H1 (cell line): ENCODE measurements around the gene TBCD. TPM values are rescaled to one million over a fixed set of nuclear protein-coding genes. Genes with fewer than 3 reads are reported as not detected.

Experiments
- CTCF ChIA-PET: fragments of 300-600 bp; sonication (Branson Sonifier 250); formaldehyde crosslinking; loops from one replicate; lab custom pipeline; 2021; ENCODE audit not compliant: partially characterized antibody; lab: Charles Lee
- POLR2A ChIA-PET: fragments of 300-600 bp; sonication (Branson Sonifier 250); formaldehyde crosslinking; loops from one replicate; lab custom pipeline; 2021; ENCODE audit warnings: inconsistent platforms; ENCODE audit not compliant: partially characterized antibody; lab: Charles Lee
- DNase-seq, 2 experiments: peaks; one replicate each; pipeline versions ENCODE4 v3.0.0 to v3.0.0-alpha.2; 2010 to 2022; ENCODE audit warnings: low spot score in 2 of 2, low read depth in 1 of 2, mixed read lengths in 1 of 2
- FAIRE-seq: peaks from 2 replicates; lab custom pipeline; 2011; peaks lifted over from hg19 to GRCh38; lab: Jason Lieb, UNC
- H2AFZ ChIP-seq: 2 replicates; pipeline ENCODE4 v1.8.1; 2012; ENCODE audit warnings: low read length, inconsistent platforms
- H2AK5ac ChIP-seq: 2 replicates; pipeline ENCODE4 v1.6.1; 2013; ENCODE audit warnings: low read depth, low read length
- H2BK120ac ChIP-seq: replicated peaks from 2 replicates; pipeline ENCODE3; 2013; ENCODE audit warnings: low read depth, low read length, inconsistent platforms
- H2BK12ac ChIP-seq: 2 replicates; pipeline ENCODE4 v1.6.1; 2013; ENCODE audit warnings: low read depth, low read length
- H2BK15ac ChIP-seq: 2 replicates; pipeline ENCODE4 v1.6.1; 2013; ENCODE audit warnings: low read length
- H2BK20ac ChIP-seq: 2 replicates; pipeline ENCODE4 v1.6.1; 2013; ENCODE audit warnings: low read length
- H2BK5ac ChIP-seq: 2 replicates; pipeline ENCODE4 v1.6.1; 2013; ENCODE audit warnings: low read depth, low read length
- H3K14ac ChIP-seq: 2 replicates; pipeline ENCODE4 v1.6.1; 2013; ENCODE audit warnings: inconsistent platforms; ENCODE audit not compliant: insufficient read length
- H3K18ac ChIP-seq: 2 replicates; pipeline ENCODE4 v1.6.1; 2013; ENCODE audit warnings: low read length; ENCODE audit errors: extremely low read depth
- H3K23ac ChIP-seq: 2 replicates; pipeline ENCODE4 v1.6.1; 2013; ENCODE audit warnings: inconsistent platforms; ENCODE audit not compliant: insufficient read length
- H3K23me2 ChIP-seq: 2 replicates; pipeline ENCODE4 v1.6.1; 2013; ENCODE audit warnings: low read depth, low read length
- H3K27ac ChIP-seq: 2 replicates; pipeline ENCODE4 v1.6.1; 2011; ENCODE audit warnings: low read depth, low read length, inconsistent platforms
- H3K27me3 ChIP-seq, 4 experiments: replicated peaks in 1 of 4; 1 replicate in 1 of 4; 2 replicates in 3 of 4; pipeline versions ENCODE4 v1.6.1 to v1.8.1; 2011 to 2013; ENCODE audit warnings: low read length in 3 of 4, mild to moderate bottlenecking in 3 of 4, inconsistent platforms in 2 of 4, mixed read lengths in 2 of 4, moderate library complexity in 1 of 4; ENCODE audit not compliant: control insufficient read depth in 3 of 4, insufficient read depth in 3 of 4; ENCODE audit errors: extremely low read depth in 1 of 4
- H3K36me3 ChIP-seq, 4 experiments: 2 replicates each; pipeline versions ENCODE4 v1.6.1 to v1.8.1; 2011 to 2013; ENCODE audit warnings: mild to moderate bottlenecking in 4 of 4, low read length in 3 of 4, moderate library complexity in 2 of 4, control low read depth in 1 of 4, inconsistent platforms in 1 of 4; ENCODE audit not compliant: insufficient read depth in 4 of 4, control insufficient read depth in 2 of 4
- H3K4ac ChIP-seq: replicated peaks from 2 replicates; pipeline ENCODE3; 2013; ENCODE audit warnings: low read length, low read depth, mixed read lengths, inconsistent platforms; ENCODE audit not compliant: insufficient read length
- H3K4me1 ChIP-seq, 4 experiments: replicated peaks in 1 of 4; 1 replicate in 1 of 4; 2 replicates in 3 of 4; pipeline versions ENCODE4 v1.6.1 to v1.8.1; 2011 to 2013; ENCODE audit warnings: low read length in 3 of 4, inconsistent platforms in 2 of 4, mixed read lengths in 1 of 4; ENCODE audit not compliant: insufficient read depth in 4 of 4, control insufficient read depth in 3 of 4
- H3K4me2 ChIP-seq, 2 experiments: 2 replicates each; pipeline versions ENCODE4 v1.6.1 to v1.8.1; 2011 to 2013; ENCODE audit warnings: low read depth in 2 of 2, low read length in 2 of 2, control low read depth in 1 of 2, inconsistent platforms in 1 of 2, mild to moderate bottlenecking in 1 of 2; ENCODE audit not compliant: insufficient read depth in 1 of 2
- H3K4me3 ChIP-seq, 4 experiments: fragments of 200-600, 300-600 bp in 1 of 4; sonication (generic), shearing (Covaris generic), sonication (Bioruptor Twin) in 1 of 4; 2 replicates each; pipeline versions ENCODE4 v1.5.1 to v1.8.1; 2011 to 2016; ENCODE audit warnings: low read length in 4 of 4, low read depth in 3 of 4, control low read depth in 2 of 4, inconsistent platforms in 2 of 4, mild to moderate bottlenecking in 2 of 4, mixed read lengths in 1 of 4, moderate library complexity in 1 of 4; ENCODE audit not compliant: insufficient read depth in 2 of 4; ENCODE audit errors: extremely low read depth in 1 of 4
- H3K56ac ChIP-seq: replicated peaks from 2 replicates; pipeline ENCODE3; 2013; ENCODE audit warnings: low read depth, mild to moderate bottlenecking, mixed read lengths, low read length, inconsistent platforms; ENCODE audit not compliant: insufficient read length
- H3K79me1 ChIP-seq: 2 replicates; pipeline ENCODE4 v1.6.1; 2013; ENCODE audit warnings: low read depth, low read length, control low read depth
- H3K79me2 ChIP-seq, 2 experiments: 2 replicates each; pipeline versions ENCODE4 v1.6.1 to v1.8.1; 2012 to 2013; ENCODE audit warnings: low read length in 2 of 2, mild to moderate bottlenecking in 2 of 2, inconsistent platforms in 1 of 2; ENCODE audit not compliant: insufficient read depth in 2 of 2, control insufficient read depth in 1 of 2
- H3K9ac ChIP-seq, 4 experiments: replicated peaks in 1 of 4; 1 replicate in 1 of 4; 2 replicates in 3 of 4; pipeline versions ENCODE4 v1.6.1 to v1.8.1; 2011 to 2013; ENCODE audit warnings: low read depth in 3 of 4, low read length in 3 of 4, control low read depth in 2 of 4, mild to moderate bottlenecking in 2 of 4, moderate library complexity in 2 of 4, inconsistent platforms in 1 of 4; ENCODE audit errors: extremely low read depth in 1 of 4
- H3K9me3 ChIP-seq, 2 experiments: 2 replicates each; pipeline versions ENCODE4 v1.6.1 to v1.8.1; 2012 to 2013; ENCODE audit warnings: mild to moderate bottlenecking in 2 of 2, moderate library complexity in 2 of 2, control low read depth in 1 of 2, inconsistent platforms in 1 of 2, low read depth in 1 of 2, low read length in 1 of 2, mixed read lengths in 1 of 2; ENCODE audit not compliant: insufficient read depth in 2 of 2
- H4K20me1 ChIP-seq, 2 experiments: replicated peaks in 1 of 2; 2 replicates each; pipeline versions ENCODE3 to v1.8.1; 2011 to 2013; ENCODE audit warnings: inconsistent platforms in 2 of 2, low read length in 2 of 2, mild to moderate bottlenecking in 1 of 2; ENCODE audit not compliant: insufficient read depth in 2 of 2, control insufficient read depth in 1 of 2
- H4K5ac ChIP-seq: 2 replicates; pipeline ENCODE4 v1.6.1; 2013; ENCODE audit warnings: low read length, low read depth, mixed read lengths, inconsistent platforms; ENCODE audit not compliant: insufficient read length
- H4K8ac ChIP-seq: 2 replicates; pipeline ENCODE4 v1.8.0; 2013; ENCODE audit warnings: mild to moderate bottlenecking, moderate library complexity, low read length, inconsistent platforms; ENCODE audit not compliant: insufficient read depth; ENCODE audit errors: extremely low read depth
- H4K91ac ChIP-seq: replicated peaks from 2 replicates; pipeline ENCODE3; 2013; ENCODE audit warnings: low read length, mixed read lengths, inconsistent platforms; ENCODE audit not compliant: insufficient read length
- ASH2L ChIP-seq: fragments of 200-600, 300-600 bp; sonication (generic); IDR thresholded peaks from one replicate; pipeline ENCODE4 v1.7.1; 2017; ENCODE audit warnings: low read length
- BACH1 ChIP-seq: IDR thresholded peaks from 2 replicates; pipeline ENCODE4 v1.6.1; 2012; ENCODE audit warnings: low read length, improper control_type of control experiment
- CEBPB ChIP-seq: IDR thresholded peaks from 2 replicates; pipeline ENCODE4 v1.6.1; 2012; ENCODE audit warnings: low read depth, low read length
- CREB1 ChIP-seq: IDR thresholded peaks from 2 replicates; pipeline ENCODE4 v1.6.1; 2012; ENCODE audit warnings: inconsistent platforms
- CTBP2 ChIP-seq: IDR thresholded peaks from 2 replicates; pipeline ENCODE4 v1.7.0; 2011; ENCODE audit warnings: borderline replicate concordance, mild to moderate bottlenecking, moderate library complexity, mixed read lengths, low read length; ENCODE audit not compliant: insufficient read depth, insufficient read length
- GABPA ChIP-seq: IDR thresholded peaks from 2 replicates; pipeline ENCODE4 v1.6.1; 2011; ENCODE audit warnings: mild to moderate bottlenecking, low read length, moderate library complexity, borderline replicate concordance; ENCODE audit not compliant: insufficient read depth
- JUND ChIP-seq: IDR thresholded peaks from 2 replicates; pipeline ENCODE4 v1.6.1; 2011; ENCODE audit warnings: mild to moderate bottlenecking, improper control_type of control experiment, low read length
- NRF1 ChIP-seq: IDR thresholded peaks from 2 replicates; pipeline ENCODE4 v1.6.1; 2011; ENCODE audit warnings: mild to moderate bottlenecking, low read depth, low read length, improper control_type of control experiment
- POLR2AphosphoS5 ChIP-seq: IDR thresholded peaks from 2 replicates; pipeline ENCODE4 v1.6.1; 2011; ENCODE audit warnings: low read depth, low read length
- RFX5 ChIP-seq: IDR thresholded peaks from 2 replicates; pipeline ENCODE4 v1.6.1; 2011; ENCODE audit warnings: low read depth, low read length, improper control_type of control experiment, borderline replicate concordance
- SIN3A ChIP-seq, 2 experiments: IDR thresholded peaks in 1 of 2; conservative IDR thresholded peaks in 1 of 2; 2 replicates each; pipeline ENCODE4 v1.6.1; 2011 to 2012; ENCODE audit warnings: low read length in 2 of 2, improper control_type of control experiment in 1 of 2, low read depth in 1 of 2, mild to moderate bottlenecking in 1 of 2
- TCF12 ChIP-seq: IDR thresholded peaks from 2 replicates; pipeline ENCODE4 v1.6.1; 2011; ENCODE audit warnings: low read depth, mild to moderate bottlenecking, low read length
- ZNF274 ChIP-seq: IDR thresholded peaks from 2 replicates; pipeline ENCODE4 v1.7.0; 2012; ENCODE audit warnings: low read length, borderline replicate concordance; ENCODE audit errors: extremely low read depth
- WGBS, 2 experiments: shearing (Covaris generic) in 1 of 2; methylation state at CpG; one replicate each; pipeline versions ENCODE4 v1.1.6 to v1.1.7; 2013 to 2015; ENCODE audit warnings: low lambda C conversion rate in 2 of 2, mixed read lengths in 2 of 2, inconsistent platforms in 1 of 2, low coverage in 1 of 2, missing lambda C conversion rate in 1 of 2; ENCODE audit not compliant: insufficient replicate concordance in 2 of 2, insufficient coverage in 1 of 2, insufficient read length in 1 of 2; ENCODE audit errors: extremely low coverage in 1 of 2, missing lambda C conversion rate in 1 of 2; 5-methylcytosine and 5-hydroxymethylcytosine counted together
- polyA plus RNA-seq, 7 experiments: library from polyadenylated mRNA; depleted of rRNA in 3 of 7; stranded (reverse) in 5 of 7; unstranded in 2 of 7; fragments of >200 nt in 5 of 7; fragments of 200-250 nt in 2 of 7; gene quantifications; 1 replicate in 5 of 7; 2 replicates in 1 of 7; 4 replicates in 1 of 7; pipeline versions ENCODE4 v1.2.1 to v1.2.3, GENCODE V29; 2011 to 2013; ENCODE audit warnings: missing spikeins in 2 of 7, mixed read lengths in 2 of 7
- total RNA-seq: library from RNA; stranded (reverse); fragmentation: NEBNext Ultra II Directional; extraction: Animal tissue kit (Norgen Biotek cat#: 25700); gene quantifications from 2 replicates; pipeline ENCODE4 v1.2.1, GENCODE V29; 2021

The TBCD gene
- total and polyA plus RNA-seq, 2 of the 8 experiments (the other 6 are each of a cell fraction or from before 2014, with no cell fraction given) = 118 to 162 TPM

GRCh38 chr17:82787081-82787848, 35.4 kb downstream of the TBCD start:
- Histone ChIP-seq H2BK120ac (no peak overlapping the region), H2AK5ac (no peak overlapping the region), H3K27me3 (no peaks in the 10 kb centered on the region), H2AFZ (no peak overlapping the region), H3K4ac (no peak overlapping the region), H3K27ac (no peak overlapping the region), H3K79me2 (peaks cover 0 to 26% of the 10 kb centered on the region in 2 experiments; a peak in 2 of 4 replicates), H3K79me1 (peaks cover 30% of the 10 kb centered on the region), H3K4me2 (no peak overlapping the region), H2BK20ac (no peak overlapping the region), H4K91ac (no peak overlapping the region), H3K23ac (no peak overlapping the region), H3K18ac (no peak overlapping the region), H4K20me1 (peaks cover 8 to 29% of the 10 kb centered on the region in 2 experiments), H3K56ac (no peak overlapping the region), H3K4me1 (0 out of 7 replicates have a peak, but pooled peaks cover 0 to under 1% (median 0%) of the 10 kb centered on the region in 4 experiments), H3K9ac (no peak overlapping the region), H3K36me3 (peaks cover 3 to 18% (median 15%) of the 10 kb centered on the region in 4 experiments; a peak in 6 of 8 replicates), H4K5ac (no peak overlapping the region), H2BK15ac (no peak overlapping the region), H4K8ac (no peak overlapping the region), H3K14ac (no peak overlapping the region), H2BK12ac (no peak overlapping the region), H3K23me2 (0 out of 2 replicates have a peak, but pooled peaks cover 2% of the 10 kb centered on the region), H3K9me3 (peaks cover 0 to 3% of the 10 kb centered on the region in 2 experiments; a peak in 1 of 4 replicates), H2BK5ac (no peak overlapping the region), H3K4me3 (no peak overlapping the region)
- no peak for FAIRE-seq
- DNase-seq = no peak
- ChIA-PET CTCF (interaction anchor here (1.2 kb wide), 1 partner anchor 125 kb away, joined by 3 read pairs; no protein-coding TSS in a partner anchor), POLR2A (no interaction called here)
- WGBS, 2 experiments = 92% methylated on average over 27 of the region's 27 CpGs; no CpG with 5 or more reads in 1 of the 2 experiments
- TF ChIP-seq GABPA (no peak), ZNF274 (no peak), CEBPB (no peak), NRF1 (no peak), BACH1 (no peak), ASH2L (no peak), RFX5 (no peak), CTBP2 (no peak), JUND (no peak), CREB1 (no peak), POLR2AphosphoS5 (no peak), TCF12 (no peak), SIN3A (conservative IDR thresholded peaks at IDR 0.05 in 1 of 2, IDR thresholded peaks at IDR 0.05 in 1 of 2; ENCODE audit: low read depth in 1 of 2, low read length in 2 of 2) (no peak)
